Skeletal muscle tissue (tissue), 4 donors: ENCODE results near the gene KRTAP2-4. TPM values are rescaled to one million over a fixed set of nuclear protein-coding genes. Genes with fewer than 3 reads are reported as not detected.
"Not testable (repeated sequence)": the region's sequence is repeated elsewhere in the genome, so short reads cannot be mapped to it uniquely, and the experiment has no call there.

Experiments
- H3K27ac ChIP-seq: one replicate; pipeline ENCODE4 v1.7.0; 2013; ENCODE audit warnings: mild to moderate bottlenecking, low read depth, low read length, inconsistent platforms
- H3K27me3 ChIP-seq, 3 donors: one replicate each; pipeline ENCODE4 v1.7.0; 2013; ENCODE audit warnings: low read length in 3 of 3; ENCODE audit not compliant: control insufficient read depth in 3 of 3, insufficient read depth in 3 of 3
- H3K36me3 ChIP-seq, 3 donors: one replicate each; pipeline ENCODE4 v1.7.0; 2013; ENCODE audit warnings: low read length in 3 of 3; ENCODE audit not compliant: control insufficient read depth in 3 of 3, insufficient read depth in 3 of 3
- H3K4me1 ChIP-seq, 3 donors: one replicate each; pipeline ENCODE4 v1.7.0; 2013; ENCODE audit warnings: low read length in 3 of 3, mild to moderate bottlenecking in 3 of 3; ENCODE audit not compliant: control insufficient read depth in 3 of 3, insufficient read depth in 3 of 3
- H3K4me3 ChIP-seq, 3 donors: one replicate each; pipeline ENCODE4 v1.7.0; 2013; ENCODE audit warnings: low read length in 3 of 3
- H3K9ac ChIP-seq, 3 donors: one replicate each; pipeline ENCODE4 v1.7.0; 2013; ENCODE audit warnings: low read length in 3 of 3, mild to moderate bottlenecking in 3 of 3, moderate library complexity in 2 of 3, low read depth in 1 of 3
- H3K9me3 ChIP-seq, 3 donors: one replicate each; pipeline ENCODE4 v1.7.0; 2013; ENCODE audit warnings: low read length in 3 of 3; ENCODE audit not compliant: control insufficient read depth in 3 of 3
- total RNA-seq: library from RNA; depleted of rRNA; stranded (reverse); fragments of >200 nt; gene quantifications from one replicate; pipeline ENCODE4 v1.2.3, GENCODE V29; 2014
- donor health status: Osteomylitis.

Gene KRTAP2-4
- total RNA-seq, 1 donor from 2014 or later, result not detected

- not testable (repeated sequence) for H3K27ac ChIP-seq, H3K9me3 ChIP-seq, H3K4me1 ChIP-seq, H3K9ac ChIP-seq, H3K36me3 ChIP-seq, H3K27me3 ChIP-seq, H3K4me3 ChIP-seq
Measured at GRCh38 chr17:41040783-41041571, 24.7 kb downstream of the KRTAP2-4 start, which contains the start of gene KRTAP1-1. Gene KRTAP1-1, minus strand, starts transcription at chr17:41041450. Its CDS starts 53 bp downstream, at chr17:41041397.

GRCh38 chr17:41037853-41038350, 27.8 kb downstream of the KRTAP2-4 start:
- Histone ChIP-seq H3K36me3 (no peaks in the 10 kb centered on the region), H3K4me3 (no peak overlapping the region), H3K4me1 (no peaks in the 10 kb centered on the region), H3K27ac (no peak overlapping the region), H3K9me3 (no peaks in the 10 kb centered on the region), H3K27me3 (peaks cover 0 to 5% (median 3%) of the 10 kb centered on the region in 3 donors), H3K9ac (no peak overlapping the region)

- H3K9me3 ChIP-seq, result not testable (repeated sequence)
- H3K27me3 ChIP-seq, result peaks cover 0 to 18% (median 11%) of the 10 kb centered on the region in 3 donors
Measured at GRCh38 chr17:41034346-41034935, 31.2 kb downstream of the KRTAP2-4 start, which contains the start of gene KRTAP1-3. Gene KRTAP1-3, minus strand, starts transcription at chr17:41034874. Its CDS starts 53 bp downstream, at chr17:41034821.

GRCh38 chr17:41029633-41030245, 35.9 kb downstream of the KRTAP2-4 start, which contains the start of gene KRTAP1-4:
Gene KRTAP1-4, minus strand, starts transcription at chr17:41030195. Its CDS starts 117 bp downstream, at chr17:41030078.
- no peak within 1 kb of the TSS for H3K4me3 ChIP-seq
- no peaks in the 10 kb centered on the region for H3K4me1 ChIP-seq
- H3K9ac ChIP-seq, result no peak within 1 kb of the TSS
- H3K36me3 ChIP-seq, result no peaks in the 10 kb centered on the region
- H3K9me3 ChIP-seq, result no peaks in the 10 kb centered on the region
- peaks cover 11 to 21% (median 18%) of the 10 kb centered on the region in 3 donors for H3K27me3 ChIP-seq
- H3K27ac ChIP-seq, result no peak within 1 kb of the TSS

More at GRCh38 chr17:41034346-41034935, 31.2 kb downstream of the KRTAP2-4 start, which contains the start of gene KRTAP1-3:
- H3K9ac ChIP-seq, H3K36me3 ChIP-seq, H3K4me3 ChIP-seq, H3K4me1 ChIP-seq, H3K27ac ChIP-seq: not testable (repeated sequence)

- Histone ChIP-seq H3K27ac (no peak within 1 kb of the TSS), H3K36me3 (no peaks in the 10 kb centered on the region), H3K9me3 (no peaks in the 10 kb centered on the region), H3K4me3 (no peak within 1 kb of the TSS), H3K27me3 (peaks cover 11 to 23% (median 18%) of the 10 kb centered on the region in 3 donors), H3K4me1 (no peaks in the 10 kb centered on the region), H3K9ac (no peak within 1 kb of the TSS)
Measured at GRCh38 chr17:41026715-41027471, 38.8 kb downstream of the KRTAP2-4 start, which contains the start of gene KRTAP1-5. Gene KRTAP1-5, minus strand, starts transcription at chr17:41027208. Its CDS starts 53 bp downstream, at chr17:41027155.

GRCh38 chr17:41024697-41025096, 41.0 kb downstream of the KRTAP2-4 start:
- Histone ChIP-seq H3K9me3 (no peaks in the 10 kb centered on the region), H3K27ac (no peak overlapping the region), H3K4me3 (no peak overlapping the region), H3K36me3 (no peaks in the 10 kb centered on the region), H3K27me3 (peaks cover 11 to 13% (median 12%) of the 10 kb centered on the region in 3 donors), H3K9ac (no peak overlapping the region), H3K4me1 (no peaks in the 10 kb centered on the region)

- Histone ChIP-seq H3K4me3 (no peak overlapping the region), H3K27me3 (peaks cover 0 to 2% (median 0%) of the 10 kb centered on the region in 3 donors), H3K4me1 (no peaks in the 10 kb centered on the region), H3K36me3 (no peaks in the 10 kb centered on the region), H3K9me3 (no peaks in the 10 kb centered on the region), H3K9ac (no peak overlapping the region), H3K27ac (no peak overlapping the region)
Measured at GRCh38 chr17:41020336-41020735, 45.3 kb downstream of the KRTAP2-4 start.

- Histone ChIP-seq H3K4me3 (no peak overlapping the region), H3K27ac (no peak overlapping the region), H3K36me3 (no peaks in the 10 kb centered on the region), H3K9ac (no peak overlapping the region), H3K4me1 (no peaks in the 10 kb centered on the region), H3K27me3 (no peaks in the 10 kb centered on the region), H3K9me3 (no peaks in the 10 kb centered on the region)
Measured at GRCh38 chr17:41019415-41019814, 46.3 kb downstream of the KRTAP2-4 start.

GRCh38 chr17:41018541-41018940, 47.1 kb downstream of the KRTAP2-4 start:
- Histone ChIP-seq H3K9me3 (no peaks in the 10 kb centered on the region), H3K27me3 (no peaks in the 10 kb centered on the region), H3K4me1 (no peaks in the 10 kb centered on the region), H3K36me3 (no peaks in the 10 kb centered on the region), H3K4me3 (no peak overlapping the region), H3K27ac (no peak overlapping the region), H3K9ac (no peak overlapping the region)
